Activated CD8-positive, alpha-beta memory T cell treated with anti-CD3 and anti-CD28 coated beads for 36 hours (primary cell): ENCODE measurements around the gene LRFN2. TPM values are rescaled to one million over a fixed set of nuclear protein-coding genes. Genes with fewer than 3 reads are reported as not detected.

Experiments used
- CTCF ChIA-PET: fragments of 350-600 bp; sonication (Branson Sonifier 250); formaldehyde crosslinking; loops from one replicate; lab custom pipeline; 2021; ENCODE audit warnings: antibody characterized with exemption; lab: Charles Lee
- POLR2A ChIA-PET: fragments of 350-600 bp; sonication (Branson Sonifier 250); formaldehyde crosslinking; loops from one replicate; lab custom pipeline; 2021; ENCODE audit warnings: antibody characterized with exemption; lab: Charles Lee
- total RNA-seq, 2 experiments: library from RNA; stranded (reverse); gene quantifications; one replicate each; pipeline ENCODE4 v1.2.3, GENCODE V29; 2021

The LRFN2 gene
- total RNA-seq, 2 experiments from 2014 or later: not detected

DNA sequence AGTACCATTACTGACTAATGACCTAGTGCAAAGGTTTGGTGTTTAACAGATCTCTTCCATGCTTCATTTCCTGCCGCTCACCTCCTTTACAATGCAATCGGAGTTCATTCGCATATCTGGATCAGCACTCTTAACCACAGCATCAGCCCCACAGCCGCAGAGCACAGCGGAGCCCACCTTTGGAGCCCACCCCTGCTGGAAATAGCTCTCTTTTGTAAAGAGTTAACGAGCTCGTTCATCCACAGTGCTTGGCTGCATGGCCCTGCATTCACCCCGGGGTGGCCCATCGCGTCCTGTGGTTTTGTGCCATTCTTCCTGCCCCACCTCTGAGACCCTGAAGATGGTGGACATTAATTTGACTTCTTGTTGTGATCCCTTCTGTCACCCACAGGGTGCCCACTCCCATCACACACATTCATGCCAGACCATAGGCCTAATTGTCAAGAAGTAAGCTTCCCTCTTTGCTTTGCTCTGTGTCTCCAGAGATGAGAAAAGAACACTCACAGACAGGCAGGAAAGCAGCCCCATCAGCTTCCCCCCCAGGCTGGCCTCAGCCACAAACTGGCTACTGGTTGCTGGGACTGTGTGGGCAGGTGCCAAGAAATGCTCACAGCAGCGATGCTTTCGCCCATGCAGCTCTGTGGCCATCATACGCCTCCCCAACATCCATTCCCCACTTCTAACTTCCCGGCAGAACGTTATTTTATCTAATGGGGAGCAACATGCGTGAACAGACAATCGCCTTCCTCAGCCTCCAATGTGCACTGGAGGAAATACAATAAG is 167.0 kb downstream of the LRFN2 start:
- CTCF ChIA-PET: no interaction called here
- POLR2A ChIA-PET: no interaction called here

DNA sequence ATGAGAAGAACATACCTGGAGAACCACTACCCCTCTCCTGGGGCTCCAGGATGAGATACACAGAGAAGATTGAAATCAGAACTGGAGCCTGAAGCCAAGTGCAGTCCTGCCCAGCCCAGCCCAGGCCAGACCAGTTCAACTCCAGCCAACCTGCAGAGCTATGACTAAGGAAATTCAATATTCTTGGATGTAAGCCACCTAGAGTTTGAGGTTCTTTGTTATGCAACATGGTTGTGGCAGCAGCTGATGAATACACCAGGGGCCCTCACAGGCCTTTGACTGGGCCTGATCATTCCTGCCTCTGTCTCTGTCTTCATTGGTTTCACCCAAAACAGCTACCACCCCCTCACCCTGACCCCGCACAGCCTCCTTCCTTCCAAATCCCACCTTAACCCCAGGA is 167.8 kb downstream of the LRFN2 start:
- CTCF ChIA-PET: no interaction called here
- POLR2A ChIA-PET: no interaction called here

DNA sequence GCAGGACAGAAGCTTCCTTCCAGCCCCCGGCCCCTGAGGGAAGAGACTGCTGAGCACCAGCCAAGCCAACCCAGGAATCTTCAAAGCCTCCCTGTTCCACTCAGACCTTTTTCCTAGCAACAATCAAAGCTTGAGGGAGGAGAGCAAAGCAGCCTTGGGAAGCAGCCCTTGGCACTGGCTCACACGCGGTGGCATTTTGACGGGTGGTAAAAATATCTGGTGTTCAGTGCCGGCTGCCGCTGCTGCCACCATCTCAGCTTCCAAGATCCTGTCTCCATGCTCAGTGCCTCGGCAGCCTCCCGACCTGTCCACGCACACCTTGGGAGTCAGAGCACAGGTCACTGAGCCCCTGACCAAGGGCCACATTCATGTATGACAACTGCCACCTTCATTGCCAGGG is 170.1 kb downstream of the LRFN2 start:
- ChIA-PET POLR2A (no interaction called here), CTCF (no interaction called here)

DNA sequence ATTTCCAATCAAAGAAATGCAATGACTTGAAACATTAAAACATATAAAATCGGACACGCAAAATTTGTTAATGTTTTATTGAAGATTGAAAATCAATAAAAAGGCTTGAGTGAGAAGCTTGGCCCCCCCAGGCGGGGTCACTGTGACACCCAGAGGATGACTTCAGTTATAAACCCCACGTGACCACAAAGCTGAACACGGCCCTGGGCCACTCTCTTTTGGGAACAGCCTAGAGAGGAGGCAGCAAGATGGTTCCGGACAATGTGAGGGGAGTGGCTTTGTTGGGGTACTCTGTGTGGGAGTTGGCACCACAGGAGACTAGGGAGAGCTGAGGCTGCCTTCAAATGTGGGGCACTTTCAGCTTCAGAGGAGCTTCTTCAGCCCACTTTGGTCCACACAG is 172.5 kb downstream of the LRFN2 start:
- ChIA-PET CTCF (no interaction called here), POLR2A (no interaction called here)

DNA sequence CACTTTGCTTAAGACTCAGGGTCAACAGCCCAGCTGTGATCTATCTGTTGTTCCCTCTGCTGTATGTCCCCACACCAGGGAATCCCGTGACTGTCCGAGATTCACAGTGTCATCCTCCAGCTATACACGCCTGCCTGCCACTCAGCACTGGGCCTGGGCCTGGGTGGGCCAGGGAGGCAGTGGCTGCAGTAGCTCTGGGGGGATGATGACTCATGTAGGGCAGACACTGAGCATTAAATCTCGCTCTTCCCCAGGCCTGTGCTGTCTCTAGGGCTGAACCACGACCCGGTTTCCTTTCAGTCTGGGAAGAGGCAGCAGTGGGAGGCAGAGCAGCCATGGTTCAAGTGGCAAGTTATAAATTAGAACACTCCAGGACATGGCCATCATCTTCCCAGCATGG is 173.9 kb downstream of the LRFN2 start:
- POLR2A ChIA-PET: no interaction called here
- CTCF ChIA-PET: no interaction called here

DNA sequence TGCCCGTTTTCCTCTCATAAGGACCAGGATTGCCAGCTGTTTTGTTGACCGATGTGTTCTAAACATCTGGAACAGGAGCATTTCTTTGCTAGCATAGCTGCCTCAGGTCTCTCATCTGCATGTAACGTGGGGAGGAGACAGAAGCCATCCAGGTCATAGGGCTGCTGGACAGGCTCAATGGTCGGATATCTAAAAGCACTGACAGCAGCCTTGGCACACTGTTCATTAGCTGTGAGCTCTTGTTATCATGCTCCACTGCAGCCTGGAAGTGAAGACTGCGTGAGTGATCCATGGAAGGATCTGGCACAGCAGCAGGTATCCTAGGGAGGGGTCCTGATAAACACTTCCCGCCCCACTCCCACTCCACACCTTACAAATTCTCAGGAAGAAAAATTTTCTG is 175.3 kb downstream of the LRFN2 start:
- CTCF ChIA-PET: no interaction called here

DNA sequence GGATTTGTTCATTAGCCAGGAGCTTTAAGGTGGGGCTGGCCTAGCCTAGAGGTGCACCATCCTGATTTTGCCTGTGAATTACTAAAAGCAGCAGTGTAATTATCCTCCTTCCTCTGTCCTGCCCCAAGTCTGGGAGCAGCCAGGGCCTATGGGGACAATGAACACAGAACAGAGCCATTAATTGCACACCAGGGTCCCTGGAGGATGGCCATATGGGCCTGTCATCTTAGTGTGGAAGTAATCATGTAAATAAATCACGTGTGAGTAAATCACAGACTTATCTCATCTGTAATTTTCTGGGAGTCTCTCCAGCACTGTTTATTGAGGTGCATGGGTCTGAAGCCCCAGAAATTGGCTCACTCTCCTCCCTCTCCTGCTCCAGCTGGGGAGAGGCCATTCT is 176.3 kb downstream of the LRFN2 start:
- ChIA-PET POLR2A (no interaction called here), CTCF (no interaction called here)

More for the DNA sequence above, 175.3 kb downstream of the LRFN2 start:
- POLR2A ChIA-PET: no interaction called here

DNA sequence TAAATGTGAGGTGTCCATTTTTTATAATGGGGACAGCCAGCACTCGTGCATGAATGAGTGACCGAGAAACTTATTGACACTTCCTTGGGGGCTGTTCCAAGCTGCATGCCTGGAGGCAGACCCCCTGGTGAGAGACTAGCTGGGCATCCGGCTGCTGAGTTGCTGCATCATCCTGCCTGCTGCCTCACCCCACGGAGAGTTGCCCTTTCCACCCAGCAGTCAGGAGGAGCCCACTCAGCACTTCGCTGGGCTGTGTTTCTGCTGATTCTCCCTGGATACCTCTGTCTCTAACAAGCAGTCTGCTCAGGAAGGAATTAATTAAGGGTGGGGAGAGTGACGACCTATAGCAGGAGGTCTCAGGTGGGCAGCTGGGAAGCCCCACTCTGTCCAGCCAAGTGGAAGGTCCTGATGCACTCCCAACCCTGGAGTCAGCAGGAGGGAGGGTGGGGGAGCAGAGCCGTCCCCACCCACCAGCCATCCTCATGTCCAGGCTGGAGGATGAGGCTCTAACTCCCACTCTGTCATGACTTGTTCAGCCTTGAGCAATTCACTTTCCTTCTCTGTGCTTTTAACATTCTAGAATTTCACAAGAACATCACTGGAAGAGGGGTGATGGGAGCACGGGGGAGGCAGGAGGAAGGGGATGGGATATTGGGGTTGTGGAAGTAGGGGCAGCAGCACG is 177.3 kb downstream of the LRFN2 start:
- POLR2A ChIA-PET: no interaction called here
- CTCF ChIA-PET: no interaction called here

DNA sequence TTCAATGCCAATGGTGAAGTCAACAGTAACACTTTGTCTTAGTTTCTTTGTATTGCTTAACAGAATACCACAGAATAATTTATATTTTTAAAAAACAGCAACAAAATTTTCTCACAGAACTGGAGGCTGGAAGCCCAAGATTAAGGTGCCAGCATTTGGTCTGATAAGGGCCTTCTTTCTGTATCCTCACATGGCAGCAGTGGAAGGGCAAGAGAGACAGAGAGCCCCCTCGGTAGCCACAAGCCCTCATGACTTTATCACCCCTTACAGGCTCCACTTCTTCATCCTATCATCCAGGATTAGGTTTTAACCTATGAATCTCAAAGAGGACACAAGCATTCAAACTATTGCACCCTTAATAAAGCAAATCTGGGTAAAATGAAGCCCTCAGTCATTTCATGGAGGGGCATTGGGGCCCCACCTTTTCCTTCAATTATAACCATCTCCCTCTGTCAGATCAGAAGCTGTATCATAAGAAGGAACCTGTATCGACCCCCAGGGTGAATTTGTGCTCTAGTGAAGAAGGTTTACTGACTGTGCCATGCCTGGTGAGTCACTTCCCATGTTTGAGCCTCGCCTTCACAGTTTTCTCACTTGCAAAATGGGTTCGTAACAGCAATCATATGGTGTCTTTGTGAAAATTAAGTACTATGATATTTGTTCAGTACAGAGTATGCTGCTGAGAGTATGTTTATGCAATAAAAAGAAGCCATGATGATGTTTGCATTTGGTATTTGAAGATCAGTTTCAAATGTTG is 178.2 kb downstream of the LRFN2 start:
- ChIA-PET CTCF (no interaction called here), POLR2A (no interaction called here)

DNA sequence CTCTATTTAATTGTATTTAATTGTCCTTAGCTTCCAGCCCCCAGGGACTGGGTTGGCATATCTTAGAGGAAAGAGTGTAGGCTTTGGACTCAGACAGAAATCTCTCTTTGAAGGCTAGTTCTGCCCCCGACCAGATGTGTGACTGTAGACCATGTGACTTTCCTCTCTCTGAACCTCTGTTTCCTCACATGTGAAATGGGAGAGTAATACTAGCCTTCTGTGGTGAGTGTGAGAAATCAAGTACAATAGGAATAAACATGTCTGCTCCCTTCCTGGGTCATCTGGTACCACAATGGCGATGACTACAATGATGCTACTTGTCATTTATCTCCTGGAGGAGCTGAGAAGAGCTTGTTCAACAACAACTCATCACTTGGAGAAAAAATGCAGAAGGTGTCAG is 179.9 kb downstream of the LRFN2 start:
- CTCF ChIA-PET: no interaction called here
- POLR2A ChIA-PET: no interaction called here

DNA sequence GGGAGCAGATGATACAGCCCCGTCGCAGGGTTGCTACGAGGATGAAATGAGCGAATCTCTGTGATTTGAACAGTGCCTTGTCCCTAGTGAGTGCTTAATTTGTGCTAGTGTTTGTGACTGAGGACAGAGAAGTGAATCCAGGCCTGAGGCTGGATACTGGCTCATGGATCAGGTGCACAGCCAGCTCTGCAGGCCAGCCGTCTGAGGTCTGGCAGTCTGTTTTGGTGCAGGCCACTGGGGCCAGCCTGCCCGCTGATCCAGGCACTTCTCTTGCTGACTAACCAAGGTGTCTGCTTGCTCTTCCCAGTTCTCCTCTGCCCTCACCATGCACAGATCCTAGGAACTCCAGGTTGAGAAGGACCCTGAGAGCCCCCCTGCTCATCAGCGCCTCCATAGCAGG is 181.0 kb downstream of the LRFN2 start:
- ChIA-PET POLR2A (no interaction called here), CTCF (no interaction called here)

DNA sequence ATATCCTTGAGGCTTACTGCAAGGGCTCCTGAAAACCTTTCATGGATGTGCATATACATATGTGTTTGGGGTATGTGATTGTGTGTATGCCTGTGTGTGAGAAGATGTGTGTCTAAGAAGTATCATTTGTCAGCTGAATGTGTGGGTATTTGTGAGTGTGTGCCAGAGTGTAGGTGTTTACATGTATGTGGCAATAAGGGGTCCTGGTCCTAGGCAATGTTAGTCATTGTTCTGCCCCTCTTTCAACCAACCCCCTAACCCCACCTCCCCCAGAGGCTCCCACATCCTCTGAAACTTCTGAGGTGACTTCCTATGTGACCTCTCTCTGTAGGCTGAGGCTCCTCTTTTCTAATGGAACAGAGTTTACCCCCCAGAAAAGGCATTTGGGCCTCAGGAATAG is 186.4 kb downstream of the LRFN2 start:
- POLR2A ChIA-PET: no interaction called here
- CTCF ChIA-PET: no interaction called here

DNA sequence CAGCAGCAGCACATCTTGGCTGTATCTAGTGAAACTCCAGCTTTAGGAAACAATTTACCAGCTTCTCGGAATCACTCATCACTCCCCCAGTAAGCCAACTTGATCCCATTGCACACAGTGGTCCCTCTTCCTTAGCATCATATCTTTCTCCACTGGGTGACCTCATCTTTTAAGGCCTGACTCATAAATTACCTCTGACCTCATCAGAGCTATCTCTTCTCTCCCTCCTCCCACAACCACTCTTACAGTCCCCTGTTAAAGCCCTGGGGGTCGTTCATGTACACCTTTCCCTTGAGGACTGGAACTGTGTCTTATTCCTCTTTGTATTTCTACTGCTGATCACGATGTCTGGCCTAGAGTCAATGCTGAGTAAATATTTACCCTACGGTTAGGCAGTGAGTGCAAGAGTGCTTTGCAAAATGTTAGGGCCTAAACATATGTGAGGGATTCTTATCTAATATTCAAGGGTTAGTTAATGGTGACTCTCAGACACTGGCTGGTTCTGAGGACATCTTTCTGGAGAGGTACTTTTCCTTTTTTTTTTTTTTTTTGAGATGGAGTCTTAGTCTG is 187.2 kb downstream of the LRFN2 start:
- CTCF ChIA-PET: no interaction called here
- POLR2A ChIA-PET: no interaction called here

DNA sequence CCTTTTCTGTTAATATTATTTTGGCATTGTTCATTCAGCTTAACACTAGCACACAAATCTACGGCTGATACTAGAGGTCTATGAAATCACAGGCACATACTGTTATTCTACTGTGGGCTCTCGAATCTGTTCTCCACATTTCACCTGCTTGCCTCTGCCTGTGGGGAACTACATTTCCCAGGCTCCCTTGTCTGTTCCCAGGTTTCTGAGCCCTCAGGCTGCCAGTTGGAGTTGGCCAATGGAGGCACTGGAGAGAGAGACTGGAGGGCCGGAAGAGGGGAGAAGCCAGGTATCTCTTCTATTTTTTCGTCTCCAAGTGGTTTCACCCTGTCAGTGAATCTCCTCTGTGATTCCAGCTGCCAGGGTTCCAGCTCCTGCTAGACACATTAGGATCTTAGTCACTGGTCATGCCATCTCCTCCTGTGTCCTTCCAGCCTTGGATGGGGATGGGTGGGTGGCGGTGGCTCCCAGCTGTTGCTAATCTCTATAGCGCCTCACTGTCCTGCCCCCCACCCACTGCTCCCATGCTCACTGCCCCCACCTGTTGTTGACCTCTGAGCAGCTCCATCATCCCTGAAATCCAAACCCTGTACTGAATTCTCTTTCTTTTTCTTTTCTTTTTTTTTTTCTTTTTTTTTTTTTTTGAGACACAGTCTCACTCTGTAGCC is 188.2 kb downstream of the LRFN2 start:
- ChIA-PET POLR2A (no interaction called here), CTCF (no interaction called here)

DNA sequence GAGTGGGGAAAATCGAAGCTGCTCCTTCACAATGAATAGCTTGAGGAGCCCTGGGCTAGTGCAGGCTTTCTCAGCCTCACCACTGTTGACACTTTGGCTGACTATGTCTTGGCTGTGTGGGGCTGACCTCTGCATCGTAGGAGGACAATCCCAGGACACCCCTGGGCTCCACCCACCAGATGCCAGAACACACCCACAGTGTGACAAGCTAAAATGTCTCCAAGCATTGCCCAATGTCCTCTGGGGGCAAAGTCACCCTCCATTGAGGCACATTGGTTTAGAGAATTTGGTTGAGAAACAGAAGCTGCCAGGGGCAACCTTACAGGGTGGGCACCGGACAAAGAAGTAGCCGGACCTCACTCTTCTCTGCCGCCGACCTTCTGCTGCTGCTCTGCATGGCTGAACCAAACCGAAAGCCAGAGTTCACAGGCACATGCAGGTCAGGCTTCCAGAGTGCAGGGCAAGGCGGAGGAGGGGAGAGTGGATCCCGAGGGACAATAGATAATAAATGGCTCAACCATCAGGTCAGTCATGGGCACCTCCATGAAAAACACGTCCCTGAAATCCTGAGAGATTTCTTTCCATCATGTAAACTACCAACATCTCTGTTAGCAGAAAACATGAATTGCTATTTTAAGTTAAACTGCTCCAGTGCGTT is 189.0 kb downstream of the LRFN2 start:
- CTCF ChIA-PET: no interaction called here
- POLR2A ChIA-PET: no interaction called here

DNA sequence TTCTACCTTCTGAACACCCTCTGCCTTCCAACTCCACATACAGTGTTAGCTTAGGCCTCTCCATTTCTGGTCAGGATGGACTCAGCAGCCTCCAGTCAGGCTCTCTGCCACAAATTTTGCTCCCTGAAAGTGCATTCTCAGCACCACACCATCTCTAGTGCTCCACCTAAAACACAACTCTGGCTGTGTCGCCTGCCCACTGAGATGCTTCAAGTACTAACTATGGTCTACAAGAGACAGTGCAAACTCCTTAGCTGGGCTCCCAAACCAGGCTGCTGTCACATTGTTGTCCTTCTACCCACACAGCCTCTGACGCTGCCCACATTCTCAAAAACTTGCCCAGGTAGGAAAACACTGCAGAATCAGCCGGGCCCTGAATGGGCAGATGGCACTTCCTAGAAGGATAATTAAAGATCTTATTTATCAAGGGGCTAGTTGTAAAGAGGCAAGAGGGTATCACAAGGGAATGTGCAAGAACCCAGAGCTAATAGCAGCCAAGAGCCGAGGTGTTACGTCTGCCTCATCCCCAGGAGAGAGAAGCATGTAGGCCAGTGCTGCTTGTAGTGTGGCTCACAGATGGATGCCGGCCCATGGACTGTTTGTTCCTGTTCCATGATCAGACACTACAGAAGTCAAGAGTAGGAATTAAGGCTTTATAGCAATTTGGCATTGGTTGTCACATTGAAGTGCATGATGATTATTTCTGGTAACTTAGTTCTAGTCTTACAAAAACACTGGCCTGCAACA is 189.7 kb downstream of the LRFN2 start:
- ChIA-PET POLR2A (no interaction called here), CTCF (no interaction called here)

DNA sequence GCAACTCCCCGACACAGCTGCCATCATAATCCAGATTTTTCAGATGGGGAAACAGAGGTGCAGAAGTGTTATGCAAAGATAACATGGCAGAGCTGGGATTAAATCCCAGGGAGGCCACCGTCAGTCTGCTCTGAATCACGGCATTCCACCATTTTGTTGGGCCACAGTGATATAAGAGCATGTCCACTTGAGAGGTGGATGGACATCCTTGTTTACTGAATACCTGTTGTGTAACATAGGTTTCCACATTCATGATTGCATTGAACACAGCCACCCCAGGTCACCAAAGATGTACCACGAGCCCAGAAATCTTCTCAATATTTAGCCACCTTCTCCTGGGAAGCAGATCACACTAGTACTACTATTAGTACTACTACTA is 191.5 kb downstream of the LRFN2 start:
- POLR2A ChIA-PET: no interaction called here
- CTCF ChIA-PET: no interaction called here

DNA sequence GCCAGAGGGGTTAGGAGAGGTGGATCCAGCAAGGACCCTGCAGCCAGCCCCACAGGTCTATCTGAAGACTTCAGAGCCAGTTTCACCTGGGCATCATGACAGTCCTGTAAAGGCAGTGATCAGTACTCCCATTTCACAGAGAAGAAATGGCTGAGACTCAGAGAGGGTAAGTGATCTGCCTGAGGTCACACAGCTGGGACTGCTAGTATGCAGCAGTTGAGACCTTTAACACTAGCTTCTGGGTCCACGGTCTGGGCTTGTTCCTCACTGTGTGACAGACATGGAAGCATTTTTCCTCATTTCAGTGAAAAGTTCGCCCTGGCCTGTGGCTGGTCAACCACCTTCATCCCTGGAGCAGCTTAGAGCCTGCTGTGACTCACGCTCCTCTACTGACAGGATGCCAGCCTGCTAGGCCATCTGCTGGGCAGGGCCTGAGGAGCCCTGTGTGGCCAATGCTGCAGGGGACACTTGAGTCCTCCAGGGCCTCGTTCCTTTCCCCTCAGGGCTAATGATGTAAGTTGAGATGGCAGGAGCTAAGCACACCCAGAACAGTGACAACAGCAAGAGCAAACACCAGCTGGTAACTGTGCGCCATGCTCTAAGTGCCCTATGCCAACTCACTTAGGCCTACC is 192.0 kb downstream of the LRFN2 start:
- CTCF ChIA-PET: no interaction called here

More for the DNA sequence above, 192.0 kb downstream of the LRFN2 start:
- POLR2A ChIA-PET: no interaction called here
